ENCODE results near the gene KMT2C.

The KMT2C gene

GRCh38 chr7:152108359-152108758 is 327.4 kb downstream of the KMT2C start:
- TF ChIP-seq CTCF (conservative IDR thresholded peaks at IDR 0.05; ENCODE audit: low read length) (no peak), EZH2phosphoT487 (IDR thresholded peaks at IDR 0.05; ENCODE audit: borderline replicate concordance) (no peak)
- Histone ChIP-seq H3K4me1 (ENCODE audit: insufficient read depth, low read length, poor library complexity, severe bottlenecking) (no peaks in the 10 kb centered on the region), H3K9me2 (replicated peaks; ENCODE audit: low read depth, low read length) (no peaks in the 10 kb centered on the region), H3K27me3 (ENCODE audit: insufficient read depth, low read length, poor library complexity, severe bottlenecking) (no peaks in the 10 kb centered on the region), H3K9me3 (ENCODE audit: insufficient read depth, low read depth, low read length) (no peaks in the 10 kb centered on the region), H3K4me2 (ENCODE audit: low read depth, low read length, poor library complexity, severe bottlenecking) (no peak overlapping the region), H3K36me3 (ENCODE audit: insufficient read depth, low read length) (no peaks in the 10 kb centered on the region), H4K20me1 (ENCODE audit: insufficient read depth, low read length, poor library complexity, severe bottlenecking) (no peaks in the 10 kb centered on the region), H2AFZ (ENCODE audit: low read length) (no peak overlapping the region), H3K4me3 (ENCODE audit: low read length, poor library complexity, severe bottlenecking) (no peak overlapping the region), H3K9ac (ENCODE audit: low read depth, low read length, poor library complexity, severe bottlenecking) (no peak overlapping the region), H3F3A (ENCODE audit: low read depth) (no peaks in the 10 kb centered on the region), H3K79me2 (ENCODE audit: insufficient read depth, low read length) (no peaks in the 10 kb centered on the region)

GRCh38 chr7:152107945-152108344 is 327.9 kb downstream of the KMT2C start:
- Histone ChIP-seq H3K36me3 (ENCODE audit: insufficient read depth, low read length) (no peaks in the 10 kb centered on the region), H3K9ac (ENCODE audit: low read depth, low read length, poor library complexity, severe bottlenecking) (no peak overlapping the region), H3K4me1 (ENCODE audit: insufficient read depth, low read length, poor library complexity, severe bottlenecking) (no peaks in the 10 kb centered on the region), H3K27me3 (ENCODE audit: insufficient read depth, low read length, poor library complexity, severe bottlenecking) (no peaks in the 10 kb centered on the region), H3K9me3 (ENCODE audit: insufficient read depth, low read depth, low read length) (no peaks in the 10 kb centered on the region), H3F3A (ENCODE audit: low read depth) (no peaks in the 10 kb centered on the region), H4K20me1 (ENCODE audit: insufficient read depth, low read length, poor library complexity, severe bottlenecking) (no peaks in the 10 kb centered on the region), H2AFZ (ENCODE audit: low read length) (no peak overlapping the region), H3K4me3 (ENCODE audit: low read length, poor library complexity, severe bottlenecking) (no peak overlapping the region), H3K79me2 (ENCODE audit: insufficient read depth, low read length) (no peaks in the 10 kb centered on the region), H3K9me2 (replicated peaks; ENCODE audit: low read depth, low read length) (no peaks in the 10 kb centered on the region), H3K4me2 (ENCODE audit: low read depth, low read length, poor library complexity, severe bottlenecking) (no peak overlapping the region)
- TF ChIP-seq CTCF (conservative IDR thresholded peaks at IDR 0.05; ENCODE audit: low read length) (no peak), EZH2phosphoT487 (IDR thresholded peaks at IDR 0.05; ENCODE audit: borderline replicate concordance) (no peak)

- H3K9me3 ChIP-seq (ENCODE audit: insufficient read depth, low read depth, low read length), result no peaks in the 10 kb centered on the region
- TF ChIP-seq CTCF (conservative IDR thresholded peaks at IDR 0.05; ENCODE audit: low read length) (no peak), EZH2phosphoT487 (IDR thresholded peaks at IDR 0.05; ENCODE audit: borderline replicate concordance) (no peak)
Measured at GRCh38 chr7:152106990-152107389, 328.8 kb downstream of the KMT2C start.

More at GRCh38 chr7:152106990-152107389, 328.8 kb downstream of the KMT2C start:
- Histone ChIP-seq H3K4me3 (ENCODE audit: low read length, poor library complexity, severe bottlenecking) (no peak overlapping the region), H2AFZ (ENCODE audit: low read length) (no peak overlapping the region), H3K27me3 (ENCODE audit: insufficient read depth, low read length, poor library complexity, severe bottlenecking) (no peaks in the 10 kb centered on the region), H4K20me1 (ENCODE audit: insufficient read depth, low read length, poor library complexity, severe bottlenecking) (no peaks in the 10 kb centered on the region), H3K36me3 (ENCODE audit: insufficient read depth, low read length) (no peaks in the 10 kb centered on the region), H3K79me2 (ENCODE audit: insufficient read depth, low read length) (no peaks in the 10 kb centered on the region), H3K4me2 (ENCODE audit: low read depth, low read length, poor library complexity, severe bottlenecking) (no peak overlapping the region), H3K9ac (ENCODE audit: low read depth, low read length, poor library complexity, severe bottlenecking) (no peak overlapping the region), H3K9me2 (replicated peaks; ENCODE audit: low read depth, low read length) (no peaks in the 10 kb centered on the region), H3K4me1 (ENCODE audit: insufficient read depth, low read length, poor library complexity, severe bottlenecking) (no peaks in the 10 kb centered on the region), H3F3A (ENCODE audit: low read depth) (no peaks in the 10 kb centered on the region)

Measured in Loucy (cell line).